T-cell (primary cell): ENCODE measurements around the gene SOCS6. TPM values are rescaled to one million over a fixed set of nuclear protein-coding genes. Genes with fewer than 3 reads are reported as not detected.

Source experiments
- ATAC-seq, 4 experiments: fragments of 200-7000 bp in 3 of 4; fragments of 150-1000 bp in 1 of 4; cut with Tn5 transposase; replicated peaks in 1 of 4; 1 replicate in 3 of 4; 2 replicates in 1 of 4; pipeline ENCODE4 v1.10.0; 2021; ENCODE audit warnings: moderate library complexity in 3 of 4, mild to moderate bottlenecking in 2 of 4, moderate number of reproducible peaks in 1 of 4
- CTCF ChIA-PET, 2 donors: fragments of 300-600 bp; sonication (Branson Sonifier 250); formaldehyde crosslinking; loops; one replicate each; lab custom pipeline; 2022; ENCODE audit warnings: antibody characterized with exemption in 2 of 2; lab: Charles Lee
- POLR2A ChIA-PET, 2 donors: fragments of 300-600 bp; sonication (Branson Sonifier 250); formaldehyde crosslinking; loops; one replicate each; lab custom pipeline; 2022; ENCODE audit warnings: antibody characterized with exemption in 2 of 2; lab: Charles Lee
- DNase-seq, 35 experiments: peaks; one replicate each; pipeline versions ENCODE4 v3.0.0 to v3.0.0-alpha.2; 2013 to 2023
- H3K27ac ChIP-seq: one replicate; pipeline ENCODE4 v1.5.1; 2013; ENCODE audit warnings: low read length
- H3K27me3 ChIP-seq, 2 experiments: replicated peaks in 1 of 2; 1 replicate in 1 of 2; 2 replicates in 1 of 2; pipeline versions ENCODE4 v1.6.1 to v1.7.0; 2013; ENCODE audit warnings: low read length in 1 of 2, mixed read lengths in 1 of 2; ENCODE audit not compliant: control insufficient read depth in 2 of 2, insufficient read depth in 2 of 2; ENCODE audit errors: extremely low read depth in 1 of 2
- H3K36me3 ChIP-seq, 2 donors: 1 replicate in 1 of 2; 2 replicates in 1 of 2; pipeline versions ENCODE4 v1.6.1 to v1.7.0; 2013; ENCODE audit warnings: low read length in 1 of 2; ENCODE audit not compliant: control insufficient read depth in 2 of 2, insufficient read depth in 1 of 2; ENCODE audit errors: extremely low read depth in 1 of 2
- H3K4me1 ChIP-seq, 2 experiments: 1 replicate in 1 of 2; 2 replicates in 1 of 2; pipeline versions ENCODE4 v1.6.1 to v1.7.0; 2013; ENCODE audit warnings: low read length in 2 of 2, mixed read lengths in 1 of 2; ENCODE audit not compliant: insufficient read depth in 2 of 2, control insufficient read depth in 1 of 2; ENCODE audit errors: extremely low read depth in 1 of 2
- H3K4me3 ChIP-seq, 2 donors: 1 replicate in 1 of 2; 2 replicates in 1 of 2; pipeline versions ENCODE4 v1.5.1 to v1.7.0; 2013; ENCODE audit warnings: mild to moderate bottlenecking in 2 of 2, low read length in 1 of 2, moderate library complexity in 1 of 2; ENCODE audit not compliant: control insufficient read depth in 1 of 2; ENCODE audit errors: extremely low read depth in 1 of 2
- H3K9me3 ChIP-seq: 2 replicates; pipeline ENCODE4 v1.7.0; 2013
- H3K27ac Mint-ChIP-seq, 2 donors: one replicate each; pipeline ENCODE4 v1.8.0; 2020 to 2021; ENCODE audit warnings: mild to moderate bottlenecking in 2 of 2, mixed read lengths in 2 of 2
- H3K27me3 Mint-ChIP-seq, 2 donors: one replicate each; pipeline ENCODE4 v1.8.0; 2021 to 2022; ENCODE audit warnings: mixed read lengths in 2 of 2
- H3K36me3 Mint-ChIP-seq: one replicate; pipeline ENCODE4 v1.8.0; 2021; ENCODE audit warnings: mixed read lengths
- H3K4me1 Mint-ChIP-seq, 3 donors: one replicate each; pipeline ENCODE4 v1.8.0; 2020 to 2022; ENCODE audit warnings: mixed read lengths in 3 of 3, mild to moderate bottlenecking in 1 of 3
- H3K4me3 Mint-ChIP-seq, 3 donors: one replicate each; pipeline ENCODE4 v1.8.0; 2020 to 2022; ENCODE audit warnings: mild to moderate bottlenecking in 3 of 3, mixed read lengths in 3 of 3, moderate library complexity in 3 of 3
- H3K9me3 Mint-ChIP-seq, 3 donors: one replicate each; pipeline ENCODE4 v1.8.0; 2020 to 2022; ENCODE audit warnings: mixed read lengths in 3 of 3
- WGBS: methylation state at CpG from one replicate; pipeline ENCODE4 v1.1.5; 2013; ENCODE audit warnings: missing lambda C conversion rate; ENCODE audit not compliant: insufficient coverage; 5-methylcytosine and 5-hydroxymethylcytosine counted together
- total RNA-seq, 35 experiments: library from RNA in 6 of 35; stranded (reverse) in 6 of 35; fragments of 120-200 nt in 1 of 35; gene quantifications; one replicate each; pipeline versions ENCODE4 v1.2.1 to v1.2.4 and lab custom pipeline; 2013 to 2026

The SOCS6 gene
- total RNA-seq, 5 donors from 2014 or later (not counting 1 experiment from before 2014, with no cell fraction given), result 0.30 to 2.1 (median 1.3) TPM

GRCh38 chr18:70256184-70256583 lies 32.7 kb upstream of the SOCS6 start:
- POLR2A ChIA-PET, result interaction anchor here in 1 of 2 donors (0.6 kb wide), 1 partner anchor 63 kb away, joined by 4 read pairs; no protein-coding TSS in a partner anchor
- no peak for ATAC-seq
- H3K27ac Mint-ChIP-seq, result no peak overlapping the region
- Histone ChIP-seq H3K36me3 (no peaks in the 10 kb centered on the region), H3K27me3 (peaks cover 0 to 5% of the 10 kb centered on the region in 2 experiments), H3K4me1 (no peaks in the 10 kb centered on the region), H3K9me3 (no peaks in the 10 kb centered on the region), H3K27ac (no peak overlapping the region), H3K4me3 (no peak overlapping the region)
- H3K27me3 Mint-ChIP-seq, result peaks cover 11 to 14% of the 10 kb centered on the region in 2 donors
- no peak for DNase-seq
- no peaks in the 10 kb centered on the region for H3K36me3 Mint-ChIP-seq
- CTCF ChIA-PET, result no interaction called here
- H3K4me3 Mint-ChIP-seq, result no peak overlapping the region
- no peaks in the 10 kb centered on the region for H3K4me1 Mint-ChIP-seq
- no peaks in the 10 kb centered on the region for H3K9me3 Mint-ChIP-seq
- 100% methylated on average over 1 of the region's 5 CpGs for WGBS

GRCh38 chr18:70256994-70257393 lies 31.9 kb upstream of the SOCS6 start:
- Histone ChIP-seq H3K27me3 (peaks cover 0 to 11% of the 10 kb centered on the region in 2 experiments), H3K9me3 (no peaks in the 10 kb centered on the region), H3K36me3 (no peaks in the 10 kb centered on the region), H3K4me3 (no peak overlapping the region), H3K4me1 (no peaks in the 10 kb centered on the region), H3K27ac (no peak overlapping the region)
- no peak overlapping the region for H3K27ac Mint-ChIP-seq
- no peak overlapping the region for H3K4me3 Mint-ChIP-seq
- CTCF ChIA-PET, result no interaction called here
- DNase-seq (no peak), ATAC-seq (no peak)
- WGBS, result no CpG with 5 or more reads among the region's 4 CpGs
- H3K4me1 Mint-ChIP-seq, result no peaks in the 10 kb centered on the region
- H3K36me3 Mint-ChIP-seq, result no peaks in the 10 kb centered on the region
- no peaks in the 10 kb centered on the region for H3K9me3 Mint-ChIP-seq
- POLR2A ChIA-PET, result no interaction called here
- H3K27me3 Mint-ChIP-seq, result peaks cover 11 to 14% of the 10 kb centered on the region in 2 donors

- Mint-ChIP-seq H3K9me3 (no peaks in the 10 kb centered on the region), H3K27me3 (peaks cover 13 to 14% of the 10 kb centered on the region in 2 donors), H3K4me1 (no peaks in the 10 kb centered on the region), H3K4me3 (no peak overlapping the region), H3K27ac (no peak overlapping the region), H3K36me3 (no peaks in the 10 kb centered on the region)
- ATAC-seq (no peak), DNase-seq (no peak)
- Histone ChIP-seq H3K4me3 (no peak overlapping the region), H3K36me3 (no peaks in the 10 kb centered on the region), H3K27ac (no peak overlapping the region), H3K9me3 (no peaks in the 10 kb centered on the region), H3K27me3 (peaks cover 0 to 14% of the 10 kb centered on the region in 2 experiments), H3K4me1 (no peaks in the 10 kb centered on the region)
- POLR2A ChIA-PET, result no interaction called here
- CTCF ChIA-PET, result interaction anchor here in 1 of 2 donors (0.6 kb wide), 1 partner anchor 24 kb away, joined by 4 read pairs; no protein-coding TSS in a partner anchor
Observed at GRCh38 chr18:70258243-70258642, 30.6 kb upstream of the SOCS6 start.

GRCh38 chr18:70260683-70261082 lies 28.2 kb upstream of the SOCS6 start:
- Histone ChIP-seq H3K27me3 (peaks cover 0 to 14% of the 10 kb centered on the region in 2 experiments), H3K4me1 (no peaks in the 10 kb centered on the region), H3K9me3 (no peaks in the 10 kb centered on the region), H3K27ac (no peak overlapping the region), H3K36me3 (no peaks in the 10 kb centered on the region), H3K4me3 (no peak overlapping the region)
- no peaks in the 10 kb centered on the region for H3K4me1 Mint-ChIP-seq
- ATAC-seq, result no peak
- no peak overlapping the region for H3K4me3 Mint-ChIP-seq
- POLR2A ChIA-PET, result no interaction called here
- peaks cover 13 to 14% of the 10 kb centered on the region in 2 donors for H3K27me3 Mint-ChIP-seq
- no peak for DNase-seq
- WGBS, result 79% methylated on average over 5 of the region's 6 CpGs
- H3K27ac Mint-ChIP-seq, result no peak overlapping the region
- CTCF ChIA-PET, result no interaction called here
- H3K9me3 Mint-ChIP-seq, result no peaks in the 10 kb centered on the region
- H3K36me3 Mint-ChIP-seq, result no peaks in the 10 kb centered on the region

- no peaks in the 10 kb centered on the region for H3K36me3 ChIP-seq
- H3K4me1 ChIP-seq, result no peaks in the 10 kb centered on the region
- ATAC-seq, result no peak
- H3K36me3 Mint-ChIP-seq, result no peaks in the 10 kb centered on the region
- H3K9me3 ChIP-seq, result no peaks in the 10 kb centered on the region
- H3K9me3 Mint-ChIP-seq, result no peaks in the 10 kb centered on the region
- H3K27ac Mint-ChIP-seq, result no peak overlapping the region
- 78% methylated on average over 5 of the region's 9 CpGs for WGBS
- CTCF ChIA-PET, result no interaction called here
- peaks cover 0 to 14% of the 10 kb centered on the region in 2 experiments for H3K27me3 ChIP-seq
- no peak overlapping the region for H3K4me3 ChIP-seq
- POLR2A ChIA-PET, result no interaction called here
- DNase-seq, result no peak
- H3K27me3 Mint-ChIP-seq, result peaks cover 11 to 12% of the 10 kb centered on the region in 2 donors
- H3K4me3 Mint-ChIP-seq, result no peak overlapping the region
- no peak overlapping the region for H3K27ac ChIP-seq
- H3K4me1 Mint-ChIP-seq, result no peaks in the 10 kb centered on the region
Observed at GRCh38 chr18:70261141-70261788, 27.6 kb upstream of the SOCS6 start.

- no peak overlapping the region for H3K27ac ChIP-seq
- H3K4me3 ChIP-seq, result no peak overlapping the region
- CTCF ChIA-PET, result no interaction called here
- no peaks in the 10 kb centered on the region for H3K36me3 ChIP-seq
- no peaks in the 10 kb centered on the region for H3K4me1 ChIP-seq
- DNase-seq (no peak), ATAC-seq (no peak)
- peaks cover 0 to 14% of the 10 kb centered on the region in 2 experiments for H3K27me3 ChIP-seq
- H3K9me3 Mint-ChIP-seq, result no peaks in the 10 kb centered on the region
- H3K4me1 Mint-ChIP-seq, result no peaks in the 10 kb centered on the region
- no CpG with 5 or more reads among the region's 3 CpGs for WGBS
- no peaks in the 10 kb centered on the region for H3K36me3 Mint-ChIP-seq
- no peak overlapping the region for H3K27ac Mint-ChIP-seq
- peaks cover 4 to 7% of the 10 kb centered on the region in 2 donors for H3K27me3 Mint-ChIP-seq
- no peaks in the 10 kb centered on the region for H3K9me3 ChIP-seq
- POLR2A ChIA-PET, result no interaction called here
- H3K4me3 Mint-ChIP-seq, result no peak overlapping the region
Observed at GRCh38 chr18:70263336-70263735, 25.5 kb upstream of the SOCS6 start.
